ENCODE measurements around the gene LRRN2. TPM values are rescaled to one million over a fixed set of nuclear protein-coding genes. Genes with fewer than 3 reads are reported as not detected.

The LRRN2 gene
- total and polyA plus RNA-seq, 9 of the 15 experiments (the other 6 are each of a cell fraction or from before 2014, with no cell fraction given): 0.05 TPM; not detected in 8

GRCh38 chr1:204647114-204647804 lies 38.3 kb downstream of the LRRN2 start (continued):
- TF ChIP-seq JUN (IDR thresholded peaks at IDR 0.05; ENCODE audit: borderline replicate concordance, low read depth, low read length) (peak; percentile 92), JUN (CRISPR knock-in tag; IDR thresholded peaks at IDR 0.05; ENCODE audit: borderline replicate concordance) (no peak), HBP1 (CRISPR knock-in tag; IDR thresholded peaks at IDR 0.05) (peak; percentile 84; the same call in 1 of the 2 replicates), PTTG1 (tag; IDR thresholded peaks at IDR 0.05; ENCODE audit: low read depth) (0 out of 2 replicates have a peak, but pooled peaks have one; percentile 63), VEZF1 (CRISPR knock-in tag; IDR thresholded peaks at IDR 0.05) (peak; percentile 57; the same call in 1 of the 2 replicates), XRCC3 (IDR thresholded peaks at IDR 0.05) (no peak), ZNF780A (CRISPR knock-in tag; IDR thresholded peaks at IDR 0.05) (no peak), FOXP1 (CRISPR knock-in tag; IDR thresholded peaks at IDR 0.05) (peak; percentile 49; the same call in 1 of the 2 replicates), HINFP (tag; conservative IDR thresholded peaks at IDR 0.05; ENCODE audit: low read depth) (peak; percentile 61; the same call in 1 of the 2 replicates), ARHGAP35 (IDR thresholded peaks at IDR 0.05; ENCODE audit: partially characterized antibody) (no peak), PYGO2 (tag; IDR thresholded peaks at IDR 0.05) (peak; percentile 76; the same call in 1 of the 2 replicates), ZNF318 (IDR thresholded peaks at IDR 0.05; ENCODE audit: borderline replicate concordance in 1 of 2, low read depth in 1 of 2) (peak in 1 of 2 experiments; percentile 63; a peak in 1 of 4 replicates), GTF2F1 (IDR thresholded peaks at IDR 0.05; ENCODE audit: low read depth, low read length) (no peak), ELF4 (CRISPR knock-in tag; IDR thresholded peaks at IDR 0.05) (peak; percentile 93)

Measured in K562 (cell line).